HepG2 (cell line): Measurements from ENCODE around the gene SMAD3. TPM values are rescaled to one million over a fixed set of nuclear protein-coding genes. Genes with fewer than 3 reads are reported as not detected.

Source experiments
- ATAC-seq: fragments of 200-7000 bp; cut with Tn5 transposase; 3 replicates; pipeline ENCODE4 v1.9.1; 2020; ENCODE audit warnings: mild to moderate bottlenecking, moderate library complexity
- BruUV-seq: library from RNA; stranded (reverse); fragments of 400-500 nt; replicated peaks from 2 replicates; lab custom pipeline; 2021; lab: Mats Ljungman, UMichigan
- CTCF ChIA-PET: fragments of 300-600 bp; formaldehyde crosslinking; extraction: SDS; loops from one replicate; lab custom pipeline; 2021; ENCODE audit warnings: low total read pairs, inconsistent platforms, low intra/inter-chr PET ratio; lab: Yijun Ruan, JAX
- POLR2A ChIA-PET: fragments of 350-600 bp; sonication (Branson Sonifier 250); formaldehyde crosslinking; loops from one replicate; lab custom pipeline; 2020; ENCODE audit warnings: antibody characterized with exemption, inconsistent platforms; lab: Yijun Ruan, JAX
- DNase-seq: peaks from one replicate; pipeline ENCODE4 v3.0.0-alpha.2; 2015; ENCODE audit warnings: low spot score
- FAIRE-seq: peaks from 3 replicates; lab custom pipeline; 2011; peaks lifted over from hg19 to GRCh38; lab: Jason Lieb, UNC
- H2AFZ ChIP-seq: one replicate; pipeline ENCODE4 v1.6.1; 2011; ENCODE audit warnings: low read length, inconsistent platforms
- H3K27ac ChIP-seq: fragments of 300-600 bp; 3 replicates; pipeline ENCODE4 v1.8.0; 2011; ENCODE audit warnings: mixed run types, mild to moderate bottlenecking, mixed read lengths, low read length, inconsistent platforms; ENCODE audit not compliant: insufficient read depth; ENCODE audit errors: extremely low read length
- H3K27me3 ChIP-seq, 2 experiments: fragments of 200-600 bp in 1 of 2; 2 replicates in 1 of 2; 3 replicates in 1 of 2; pipeline versions ENCODE4 v1.6.0 to v1.8.0; 2011; ENCODE audit warnings: low read length in 2 of 2, mild to moderate bottlenecking in 2 of 2, moderate library complexity in 2 of 2, inconsistent platforms in 1 of 2; ENCODE audit not compliant: insufficient read depth in 2 of 2, control insufficient read depth in 1 of 2
- H3K36me3 ChIP-seq, 2 experiments: fragments of 200-600 bp in 1 of 2; replicated peaks in 1 of 2; 2 replicates in 1 of 2; 3 replicates in 1 of 2; pipeline versions ENCODE4 v1.5.1 to v1.8.0; 2011; ENCODE audit warnings: low read length in 2 of 2, inconsistent platforms in 1 of 2; ENCODE audit not compliant: insufficient read depth in 2 of 2, control insufficient read depth in 1 of 2
- H3K4me1 ChIP-seq: 2 replicates; pipeline ENCODE4 v1.5.1; 2012; ENCODE audit warnings: low read length, inconsistent platforms; ENCODE audit not compliant: insufficient read depth
- H3K4me2 ChIP-seq: 2 replicates; pipeline ENCODE4 v1.6.0; 2011; ENCODE audit warnings: low read depth, low read length, inconsistent platforms
- H3K4me3 ChIP-seq, 3 experiments: fragments of 200-600 bp in 1 of 3; sonication (generic), shearing (Covaris generic) in 1 of 3; replicated peaks in 1 of 3; 2 replicates each; pipeline ENCODE4 v1.5.1; 2011 to 2016; ENCODE audit warnings: low read length in 3 of 3, inconsistent platforms in 2 of 3, low read depth in 2 of 3, mild to moderate bottlenecking in 2 of 3, control low read depth in 1 of 3, mixed read lengths in 1 of 3; ENCODE audit not compliant: insufficient read depth in 1 of 3
- H3K79me2 ChIP-seq: one replicate; pipeline ENCODE4 v1.6.1; 2011; ENCODE audit warnings: low read length, inconsistent platforms; ENCODE audit not compliant: insufficient read depth
- H3K9ac ChIP-seq: 2 replicates; pipeline ENCODE4 v1.6.0; 2011; ENCODE audit warnings: mild to moderate bottlenecking, low read depth, low read length, inconsistent platforms; ENCODE audit not compliant: insufficient read depth
- H3K9me3 ChIP-seq: 2 replicates; pipeline ENCODE4 v1.5.1; 2012; ENCODE audit warnings: mild to moderate bottlenecking, low read length
- H4K20me1 ChIP-seq: 2 replicates; pipeline ENCODE4 v1.6.0; 2011; ENCODE audit warnings: inconsistent platforms, mild to moderate bottlenecking, low read length, moderate library complexity; ENCODE audit not compliant: insufficient read depth
- CHD2 ChIP-seq: IDR thresholded peaks from 2 replicates; pipeline ENCODE4 v1.6.1; 2011; ENCODE audit warnings: low read depth, low read length, improper control_type of control experiment
- HDAC1 ChIP-seq: sonication (generic); formaldehyde crosslinking; IDR thresholded peaks from 2 replicates; pipeline ENCODE4 v1.5.1; 2020; ENCODE audit warnings: mild to moderate bottlenecking, missing genetic modification reagents
- MZF1 ChIP-seq: sonication (generic); formaldehyde crosslinking; IDR thresholded peaks from 2 replicates; pipeline ENCODE4 v1.8.1; 2023; ENCODE audit warnings: mild to moderate bottlenecking, missing genetic modification reagents, borderline replicate concordance
- NFIC ChIP-seq: IDR thresholded peaks from 2 replicates; pipeline ENCODE4 v1.6.1; 2012; ENCODE audit warnings: mild to moderate bottlenecking, low read length, inconsistent platforms
- PRPF4 ChIP-seq: fragments of 200-400 bp; formaldehyde crosslinking; IDR thresholded peaks from 2 replicates; pipeline ENCODE4 v1.6.1; 2016; ENCODE audit warnings: low read length, low read depth; ENCODE audit not compliant: poor library complexity, severe bottlenecking
- ZNF431 ChIP-seq: sonication (generic); formaldehyde crosslinking; IDR thresholded peaks from 2 replicates; pipeline ENCODE4 v1.9.0; 2022; ENCODE audit warnings: missing genetic modification reagents, low read depth, mild to moderate bottlenecking, borderline replicate concordance
- ZNF501 ChIP-seq: sonication (generic); formaldehyde crosslinking; IDR thresholded peaks from 2 replicates; pipeline ENCODE4 v1.5.1; 2020; ENCODE audit warnings: mild to moderate bottlenecking, moderate library complexity, missing genetic modification reagents
- ZSCAN25 ChIP-seq: sonication (generic); formaldehyde crosslinking; IDR thresholded peaks from 2 replicates; pipeline ENCODE4 v1.8.0; 2022; ENCODE audit warnings: mild to moderate bottlenecking, missing genetic modification reagents
- WGBS: methylation state at CpG from one replicate; pipeline ENCODE4 v1.1.6; 2017; ENCODE audit warnings: low lambda C conversion rate; 5-methylcytosine and 5-hydroxymethylcytosine counted together
- in situ Hi-C: cut with HindIII; loops from 2 replicates; pipeline ENCODE4 v1.10.0; 2017; ENCODE audit warnings: low pct_unique_long_range_greater_than_20kb; ENCODE audit not compliant: extremely low pct_ligation_motif_present
- intact Hi-C: fragments of 100-400 bp; cut with micrococcal nuclease; formaldehyde crosslinking; loops from one replicate; pipeline ENCODE4 v1.10.0; 2022; ENCODE audit not compliant: unreplicated experiment
- polyA plus RNA-seq, 8 experiments: library from polyadenylated mRNA; depleted of rRNA in 3 of 8; stranded (reverse) in 7 of 8; unstranded in 1 of 8; fragments of >200 nt; fragmentation: Illumina TruSeq in 4 of 8; extraction: Trizol in 4 of 8; gene quantifications; 2 replicates each; pipeline versions ENCODE4 v1.2.1 to v1.2.3, GENCODE V29; 2011 to 2016; ENCODE audit warnings: low read depth in 4 of 8, missing spikeins in 1 of 8, mixed read lengths in 1 of 8; ENCODE audit not compliant: insufficient read depth in 1 of 8
- total RNA-seq, 5 experiments: library from RNA; depleted of rRNA; stranded (reverse); fragments of >200 nt; fragmentation: Illumina TruSeq; extraction: Trizol; gene quantifications; 2 replicates each; pipeline ENCODE4 v1.2.3, GENCODE V29; 2016; ENCODE audit warnings: low read depth in 1 of 5
- TF ChIP-seq, protein P1 (sequence below): IDR thresholded peaks from 2 replicates; pipeline ENCODE4 v1.6.1; 2018; ENCODE audit warnings: missing genetic modification reagents, mild to moderate bottlenecking, missing compliant biosample characterization
- TF ChIP-seq, protein P2 (sequence below): sonication (generic); formaldehyde crosslinking; IDR thresholded peaks from one replicate; pipeline ENCODE4 v1.5.1; 2020; ENCODE audit warnings: mild to moderate bottlenecking, missing genetic modification reagents; ENCODE audit errors: not compliant biosample characterization

SMAD3 gene
- total and polyA plus RNA-seq, 2 of the 13 experiments (the other 11 are each of a cell fraction or from before 2014, with no cell fraction given) = 8.6 to 56.3 TPM

DNA sequence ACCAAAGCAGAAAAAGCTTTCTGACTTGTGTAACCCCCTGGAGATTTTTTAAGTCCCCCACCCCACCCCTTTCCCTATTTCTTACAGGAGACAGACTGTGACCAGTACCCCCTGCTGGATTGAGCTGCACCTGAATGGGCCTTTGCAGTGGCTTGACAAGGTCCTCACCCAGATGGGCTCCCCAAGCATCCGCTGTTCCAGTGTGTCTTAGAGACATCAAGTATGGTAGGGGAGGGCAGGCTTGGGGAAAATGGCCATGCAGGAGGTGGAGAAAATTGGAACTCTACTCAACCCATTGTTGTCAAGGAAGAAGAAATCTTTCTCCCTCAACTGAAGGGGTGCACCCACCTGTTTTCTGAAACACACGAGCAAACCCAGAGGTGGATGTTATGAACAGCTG is 124.9 kb downstream of the SMAD3 start:
- FAIRE-seq = no peak
- Histone ChIP-seq H3K27ac (no peak overlapping the region), H4K20me1 (no peaks in the 10 kb centered on the region), H3K9ac (no peak overlapping the region), H3K4me3 (no peak overlapping the region), H3K9me3 (no peaks in the 10 kb centered on the region), H3K27me3 (no peaks in the 10 kb centered on the region), H2AFZ (no peak overlapping the region), H3K36me3 (peaks cover 34 to 67% of the 10 kb centered on the region in 2 experiments), H3K4me2 (no peak overlapping the region), H3K79me2 (no peaks in the 10 kb centered on the region), H3K4me1 (peaks cover 5% of the 10 kb centered on the region)
- TF ChIP-seq, protein P1, sequence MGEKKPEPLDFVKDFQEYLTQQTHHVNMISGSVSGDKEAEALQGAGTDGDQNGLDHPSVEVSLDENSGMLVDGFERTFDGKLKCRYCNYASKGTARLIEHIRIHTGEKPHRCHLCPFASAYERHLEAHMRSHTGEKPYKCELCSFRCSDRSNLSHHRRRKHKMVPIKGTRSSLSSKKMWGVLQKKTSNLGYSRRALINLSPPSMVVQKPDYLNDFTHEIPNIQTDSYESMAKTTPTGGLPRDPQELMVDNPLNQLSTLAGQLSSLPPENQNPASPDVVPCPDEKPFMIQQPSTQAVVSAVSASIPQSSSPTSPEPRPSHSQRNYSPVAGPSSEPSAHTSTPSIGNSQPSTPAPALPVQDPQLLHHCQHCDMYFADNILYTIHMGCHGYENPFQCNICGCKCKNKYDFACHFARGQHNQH (CRISPR knock-in tag) = no peak
- no peak for TF ChIP-seq HDAC1 (CRISPR knock-in tag)
- in situ Hi-C loops (no loop called here), intact Hi-C loops (no loop called here)
- no peak for ATAC-seq
- 95% methylated on average over 2 of the region's 2 CpGs for WGBS
- POLR2A ChIA-PET = no interaction called here
- no TSS peak for BruUV-seq
- CTCF ChIA-PET = no interaction called here
- DNase-seq = no peak

DNA sequence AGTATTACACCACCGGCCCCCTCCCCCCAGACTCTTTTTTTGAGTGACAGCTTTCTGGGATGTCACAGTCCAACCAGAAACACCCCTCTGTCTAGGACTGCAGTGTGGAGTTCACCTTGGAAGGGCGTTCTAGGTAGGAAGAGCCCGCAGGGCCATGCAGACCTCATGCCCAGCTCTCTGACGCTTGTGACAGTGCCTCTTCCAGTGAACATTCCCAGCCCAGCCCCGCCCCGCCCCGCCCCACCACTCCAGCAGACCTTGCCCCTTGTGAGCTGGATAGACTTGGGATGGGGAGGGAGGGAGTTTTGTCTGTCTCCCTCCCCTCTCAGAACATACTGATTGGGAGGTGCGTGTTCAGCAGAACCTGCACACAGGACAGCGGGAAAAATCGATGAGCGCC is 125.4 kb downstream of the SMAD3 start:
- FAIRE-seq (no peak), DNase-seq (no peak), ATAC-seq (no peak)
- H3K9ac ChIP-seq = no peak overlapping the region
- intact Hi-C loops (no loop called here), in situ Hi-C loops (no loop called here)
- H3K4me2 ChIP-seq = no peak overlapping the region
- 89% methylated on average over 8 of the region's 11 CpGs for WGBS
- ChIA-PET CTCF (no interaction called here), POLR2A (no interaction called here)
- H2AFZ ChIP-seq = no peak overlapping the region
- H3K4me3 ChIP-seq = no peak overlapping the region
- no peak overlapping the region for H3K27ac ChIP-seq
- H3K4me1 ChIP-seq = no peaks in the 10 kb centered on the region
- H3K79me2 ChIP-seq = no peaks in the 10 kb centered on the region
- H3K27me3 ChIP-seq = no peaks in the 10 kb centered on the region
- H3K36me3 ChIP-seq = peaks cover 30 to 62% of the 10 kb centered on the region in 2 experiments
- BruUV-seq = no TSS peak
- no peaks in the 10 kb centered on the region for H4K20me1 ChIP-seq
- no peaks in the 10 kb centered on the region for H3K9me3 ChIP-seq
- TF ChIP-seq ZNF431 (CRISPR knock-in tag) (no peak), ZSCAN25 (CRISPR knock-in tag) (no peak), NFIC (no peak), PRPF4 (no peak), ZNF501 (CRISPR knock-in tag) (no peak), CHD2 (no peak), MZF1 (CRISPR knock-in tag) (no peak)
- TF ChIP-seq, protein P2, sequence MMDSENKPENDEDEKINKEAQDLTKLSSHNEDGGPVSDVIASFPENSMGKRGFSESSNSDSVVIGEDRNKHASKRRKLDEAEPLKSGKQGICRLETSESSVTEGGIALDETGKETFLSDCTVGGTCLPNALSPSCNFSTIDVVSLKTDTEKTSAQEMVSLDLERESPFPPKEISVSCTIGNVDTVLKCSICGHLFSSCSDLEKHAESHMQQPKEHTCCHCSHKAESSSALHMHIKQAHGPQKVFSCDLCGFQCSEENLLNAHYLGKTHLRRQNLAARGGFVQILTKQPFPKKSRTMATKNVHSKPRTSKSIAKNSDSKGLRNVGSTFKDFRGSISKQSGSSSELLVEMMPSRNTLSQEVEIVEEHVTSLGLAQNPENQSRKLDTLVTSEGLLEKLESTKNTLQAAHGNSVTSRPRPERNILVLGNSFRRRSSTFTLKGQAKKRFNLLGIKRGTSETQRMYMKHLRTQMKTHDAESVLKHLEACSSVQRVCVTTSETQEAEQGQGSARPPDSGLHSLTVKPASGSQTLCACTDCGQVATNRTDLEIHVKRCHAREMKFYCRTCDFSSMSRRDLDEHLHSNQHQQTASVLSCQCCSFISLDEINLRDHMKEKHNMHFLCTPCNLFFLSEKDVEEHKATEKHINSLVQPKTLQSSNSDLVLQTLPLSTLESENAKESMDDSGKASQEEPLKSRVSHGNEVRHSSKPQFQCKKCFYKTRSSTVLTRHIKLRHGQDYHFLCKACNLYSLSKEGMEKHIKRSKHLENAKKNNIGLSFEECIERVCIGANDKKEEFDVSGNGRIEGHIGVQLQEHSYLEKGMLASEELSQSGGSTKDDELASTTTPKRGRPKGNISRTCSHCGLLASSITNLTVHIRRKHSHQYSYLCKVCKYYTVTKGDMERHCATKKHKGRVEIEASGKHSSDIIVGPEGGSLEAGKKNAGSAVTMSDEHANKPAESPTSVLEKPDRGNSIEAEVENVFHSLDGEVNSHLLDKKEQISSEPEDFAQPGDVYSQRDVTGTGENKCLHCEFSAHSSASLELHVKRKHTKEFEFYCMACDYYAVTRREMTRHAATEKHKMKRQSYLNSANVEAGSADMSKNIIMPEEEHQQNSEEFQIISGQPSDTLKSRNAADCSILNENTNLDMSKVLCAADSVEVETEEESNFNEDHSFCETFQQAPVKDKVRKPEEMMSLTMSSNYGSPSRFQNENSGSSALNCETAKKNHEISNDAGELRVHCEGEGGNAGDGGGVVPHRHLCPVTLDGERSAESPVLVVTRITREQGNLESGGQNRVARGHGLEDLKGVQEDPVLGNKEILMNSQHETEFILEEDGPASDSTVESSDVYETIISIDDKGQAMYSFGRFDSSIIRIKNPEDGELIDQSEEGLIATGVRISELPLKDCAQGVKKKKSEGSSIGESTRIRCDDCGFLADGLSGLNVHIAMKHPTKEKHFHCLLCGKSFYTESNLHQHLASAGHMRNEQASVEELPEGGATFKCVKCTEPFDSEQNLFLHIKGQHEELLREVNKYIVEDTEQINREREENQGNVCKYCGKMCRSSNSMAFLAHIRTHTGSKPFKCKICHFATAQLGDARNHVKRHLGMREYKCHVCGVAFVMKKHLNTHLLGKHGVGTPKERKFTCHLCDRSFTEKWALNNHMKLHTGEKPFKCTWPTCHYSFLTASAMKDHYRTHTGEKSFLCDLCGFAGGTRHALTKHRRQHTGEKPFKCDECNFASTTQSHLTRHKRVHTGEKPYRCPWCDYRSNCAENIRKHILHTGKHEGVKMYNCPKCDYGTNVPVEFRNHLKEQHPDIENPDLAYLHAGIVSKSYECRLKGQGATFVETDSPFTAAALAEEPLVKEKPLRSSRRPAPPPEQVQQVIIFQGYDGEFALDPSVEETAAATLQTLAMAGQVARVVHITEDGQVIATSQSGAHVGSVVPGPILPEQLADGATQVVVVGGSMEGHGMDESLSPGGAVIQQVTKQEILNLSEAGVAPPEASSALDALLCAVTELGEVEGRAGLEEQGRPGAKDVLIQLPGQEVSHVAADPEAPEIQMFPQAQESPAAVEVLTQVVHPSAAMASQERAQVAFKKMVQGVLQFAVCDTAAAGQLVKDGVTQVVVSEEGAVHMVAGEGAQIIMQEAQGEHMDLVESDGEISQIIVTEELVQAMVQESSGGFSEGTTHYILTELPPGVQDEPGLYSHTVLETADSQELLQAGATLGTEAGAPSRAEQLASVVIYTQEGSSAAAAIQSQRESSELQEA (CRISPR knock-in tag) = no peak
